GM18526 (cell line): ENCODE results near the gene GGA1.

ENCODE experiments used
- POLR2A ChIP-seq: IDR thresholded peaks from 3 replicates; pipeline ENCODE4 v1.6.1; 2011; ENCODE audit not compliant: insufficient read length; ENCODE audit errors: extremely low read depth

GGA1 gene

DNA sequence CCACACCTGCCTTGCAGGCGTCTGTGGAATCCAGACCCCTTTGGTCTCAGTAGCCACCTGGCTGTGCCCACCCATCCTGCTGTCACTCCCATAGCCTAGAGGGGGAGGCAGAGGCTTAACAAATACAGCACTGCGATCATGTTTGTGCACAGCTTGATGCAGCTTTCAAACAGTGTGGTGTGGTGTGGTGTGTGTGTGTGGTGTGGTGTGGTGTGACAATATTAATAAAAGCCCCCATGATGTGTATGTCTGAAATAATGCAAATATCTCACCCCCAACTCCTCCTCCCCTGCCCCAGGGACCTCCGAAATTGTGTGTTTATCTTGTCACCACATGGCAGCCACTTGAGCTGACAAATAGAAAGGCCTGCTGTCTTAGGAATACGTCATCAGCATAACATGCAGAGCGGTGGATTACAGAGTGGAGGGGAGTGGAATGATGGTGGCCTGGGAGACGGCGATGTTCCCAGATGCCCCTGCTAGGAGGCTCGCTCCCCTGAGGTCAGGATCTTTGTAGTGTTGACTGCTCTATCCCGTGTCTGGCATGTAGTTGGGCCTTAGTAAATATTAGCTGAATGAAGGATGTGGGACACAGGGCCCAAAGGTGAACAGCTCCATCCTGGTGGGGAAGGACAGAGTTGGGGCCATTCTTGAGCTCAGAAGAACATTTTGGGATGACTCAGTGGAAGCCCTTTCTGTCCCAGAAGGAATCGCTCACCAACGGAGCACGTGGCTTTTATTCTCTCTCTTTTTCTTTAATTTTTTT, 52.7 kb downstream of the GGA1 start:
- TF ChIP-seq POLR2A, result no peak

DNA sequence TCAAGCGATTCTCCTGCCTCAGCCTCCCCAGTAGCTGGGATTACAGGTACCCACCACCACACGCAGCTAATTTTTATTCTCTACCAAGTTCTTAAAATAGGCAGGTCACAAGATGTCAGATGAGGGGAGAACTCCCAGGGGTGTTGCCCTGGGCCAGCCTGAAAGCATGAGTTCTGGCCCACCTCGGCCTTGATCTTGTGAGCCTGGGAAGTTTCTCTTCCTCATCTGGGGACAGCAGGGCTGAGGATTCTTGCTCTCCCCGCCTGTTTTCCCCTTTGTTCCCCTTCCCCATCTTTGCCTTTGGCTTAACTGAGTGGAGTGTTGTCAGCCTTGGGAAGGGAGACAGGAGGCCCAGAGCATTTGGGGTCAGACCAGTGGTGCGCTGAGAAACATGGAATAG, 53.4 kb downstream of the GGA1 start:
- no peak for TF ChIP-seq POLR2A

DNA sequence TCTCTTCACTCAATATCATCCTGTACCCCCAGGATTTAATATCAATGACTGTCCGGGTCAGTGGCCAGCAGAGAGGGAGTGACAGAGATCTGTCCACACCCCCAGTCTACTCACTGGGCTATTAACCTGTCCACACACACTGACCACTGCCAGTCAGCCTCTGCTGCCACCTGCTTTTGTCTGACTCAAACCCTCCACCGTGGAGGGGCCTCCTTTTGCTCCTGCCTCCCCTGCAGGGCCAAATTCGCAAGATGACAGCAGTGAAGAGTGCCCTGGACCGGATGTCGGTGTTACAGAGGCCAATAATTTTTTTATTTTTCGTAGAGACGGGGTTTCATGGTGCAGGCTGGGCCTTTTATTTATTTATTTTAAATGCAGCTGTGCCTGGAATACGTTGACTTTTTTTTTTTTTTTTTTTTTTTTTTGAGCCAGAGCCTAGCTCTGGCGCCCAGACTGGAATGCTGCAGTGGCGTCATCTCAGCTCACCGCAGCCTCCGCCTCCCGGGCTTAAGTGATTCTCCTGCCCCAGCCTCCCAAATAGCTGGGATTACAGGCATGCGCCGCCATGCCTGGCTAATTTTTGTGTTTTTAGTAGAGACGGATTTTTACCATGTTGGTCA, 55.0 kb downstream of the GGA1 start:
- TF ChIP-seq POLR2A, result no peak

DNA sequence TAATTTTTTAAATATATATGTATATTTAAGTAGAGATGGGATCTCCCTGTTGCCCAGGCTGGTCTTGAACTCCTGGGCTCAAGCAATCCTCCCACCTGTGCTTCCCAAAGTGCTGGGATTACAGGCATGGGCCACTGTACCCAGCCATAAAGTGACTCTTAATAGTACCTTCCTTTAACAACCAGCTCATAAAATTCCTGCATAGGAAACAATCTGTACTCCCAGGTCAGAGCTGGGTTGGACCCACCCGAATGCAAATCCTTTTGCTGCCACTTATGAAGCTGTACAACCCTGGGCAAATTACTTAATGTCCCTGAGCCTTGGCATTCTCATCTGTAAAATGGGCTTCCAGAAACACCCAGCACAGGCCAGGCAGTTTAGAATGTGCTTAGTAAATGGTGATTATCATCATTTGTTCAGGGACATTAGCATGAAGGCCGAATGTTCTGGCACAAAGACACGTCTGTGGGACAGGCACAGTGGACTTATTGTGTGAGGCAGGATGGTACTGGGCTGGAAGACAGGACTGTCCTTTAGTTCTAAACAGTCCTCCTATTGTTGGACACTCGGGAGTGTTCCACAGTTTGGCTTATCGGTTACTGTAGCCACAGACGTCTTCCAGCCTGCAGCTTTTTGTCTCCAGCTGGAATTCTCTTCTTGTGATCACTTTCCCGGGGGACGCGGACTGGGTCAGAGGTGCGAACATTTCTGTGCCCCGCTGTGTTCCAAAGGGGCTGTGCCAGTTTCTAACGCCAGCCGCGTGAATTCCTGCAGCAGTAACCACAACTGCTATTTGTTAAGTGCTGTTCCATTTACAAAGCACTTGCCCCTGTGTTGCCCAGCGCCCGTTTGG, 55.8 kb downstream of the GGA1 start:
- no peak for TF ChIP-seq POLR2A

DNA sequence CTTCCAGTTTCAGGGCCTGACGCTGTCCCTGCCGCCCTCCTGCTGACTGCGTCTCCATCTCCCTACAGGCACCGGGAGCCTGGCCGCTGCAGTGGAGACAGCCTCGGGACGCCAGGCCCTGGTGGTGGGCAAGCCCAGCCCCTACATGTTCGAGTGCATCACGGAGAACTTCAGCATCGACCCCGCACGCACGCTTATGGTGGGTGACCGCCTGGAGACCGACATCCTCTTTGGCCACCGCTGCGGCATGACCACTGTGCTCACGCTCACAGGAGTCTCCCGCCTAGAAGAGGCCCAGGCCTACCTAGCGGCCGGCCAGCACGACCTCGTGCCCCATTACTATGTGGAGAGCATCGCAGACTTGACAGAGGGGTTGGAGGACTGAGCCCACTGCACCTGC, 56.9 kb downstream of the GGA1 start:
- no peak for TF ChIP-seq POLR2A

DNA sequence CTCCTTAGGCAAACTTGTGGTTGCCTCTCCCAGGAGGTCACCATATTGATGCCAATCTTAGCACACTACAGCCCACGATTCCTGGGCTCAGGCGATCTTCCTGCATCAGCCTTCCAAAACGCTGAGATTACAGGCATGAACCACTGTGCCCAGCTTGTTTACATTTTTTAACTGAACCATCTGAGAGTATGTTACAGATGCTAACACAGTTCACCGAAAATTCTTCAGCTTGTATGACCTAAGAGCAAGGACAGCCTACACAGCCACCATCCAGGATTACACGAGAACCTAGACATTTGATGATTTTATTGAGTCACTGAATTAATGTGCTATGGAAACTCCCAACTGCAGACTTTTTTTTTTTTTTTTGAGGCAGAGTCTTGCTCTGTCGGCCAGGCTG, 61.0 kb downstream of the GGA1 start:
- TF ChIP-seq POLR2A, result no peak

DNA sequence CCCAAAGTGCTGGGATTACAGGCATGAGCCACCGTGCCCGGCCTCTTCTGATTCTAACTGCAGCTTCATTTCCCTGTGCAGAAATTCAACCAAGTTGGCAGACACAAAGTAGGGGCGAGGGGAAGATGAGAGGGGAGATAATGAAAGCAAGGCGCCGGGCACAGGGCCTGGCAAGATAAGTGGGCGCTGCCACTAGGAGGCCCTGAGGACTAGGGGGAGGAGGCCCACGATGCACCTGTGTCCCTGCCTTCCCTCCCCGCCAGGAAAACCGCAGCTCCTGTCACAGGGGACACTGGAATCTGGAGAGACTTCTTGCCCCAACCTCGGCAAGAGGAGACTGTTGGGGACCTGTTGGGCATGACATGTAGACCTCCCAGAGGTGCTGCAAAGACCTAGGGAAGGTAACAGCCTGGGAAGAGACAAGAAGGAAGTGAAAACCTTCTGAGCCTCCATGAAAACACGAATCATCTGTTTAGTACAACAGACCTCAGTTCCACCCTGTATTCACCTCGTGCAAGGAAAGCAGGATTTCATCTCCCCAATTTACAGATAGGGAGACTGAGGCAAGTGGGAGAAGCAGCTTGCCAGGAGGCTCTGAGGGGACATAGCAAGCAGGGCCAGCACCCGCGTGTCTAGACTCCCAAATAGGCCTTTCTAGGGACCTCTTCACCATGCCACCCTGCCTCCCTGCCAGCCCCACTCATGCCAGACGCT, 63.7 kb downstream of the GGA1 start:
- no peak for TF ChIP-seq POLR2A

DNA sequence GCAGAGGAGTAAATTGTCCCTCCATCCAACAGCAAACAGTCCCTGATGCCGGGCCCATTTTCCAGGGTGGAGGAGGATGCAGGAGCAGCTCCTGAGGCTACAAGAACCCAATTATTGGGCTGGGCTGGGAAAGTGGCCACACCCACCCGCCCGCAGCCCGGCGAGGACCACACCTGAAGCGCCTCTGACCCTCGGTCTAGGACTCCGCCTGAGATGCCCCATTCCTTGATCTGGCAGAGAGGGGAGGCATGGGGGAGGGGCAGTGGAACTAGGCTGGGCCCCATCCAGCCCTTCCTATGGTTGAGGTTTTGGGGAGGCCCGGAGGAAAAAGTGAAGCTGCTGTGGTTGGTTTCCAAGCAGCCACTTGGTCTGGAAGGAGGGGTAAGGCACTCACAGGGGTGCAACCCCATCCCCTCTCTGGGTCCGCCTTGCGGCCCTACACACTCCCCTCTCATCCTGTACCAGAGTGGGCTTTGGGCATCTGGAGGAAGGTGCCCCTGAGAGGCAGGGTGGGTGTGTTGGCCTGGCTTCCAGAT, 64.4 kb downstream of the GGA1 start:
- no peak for TF ChIP-seq POLR2A

DNA sequence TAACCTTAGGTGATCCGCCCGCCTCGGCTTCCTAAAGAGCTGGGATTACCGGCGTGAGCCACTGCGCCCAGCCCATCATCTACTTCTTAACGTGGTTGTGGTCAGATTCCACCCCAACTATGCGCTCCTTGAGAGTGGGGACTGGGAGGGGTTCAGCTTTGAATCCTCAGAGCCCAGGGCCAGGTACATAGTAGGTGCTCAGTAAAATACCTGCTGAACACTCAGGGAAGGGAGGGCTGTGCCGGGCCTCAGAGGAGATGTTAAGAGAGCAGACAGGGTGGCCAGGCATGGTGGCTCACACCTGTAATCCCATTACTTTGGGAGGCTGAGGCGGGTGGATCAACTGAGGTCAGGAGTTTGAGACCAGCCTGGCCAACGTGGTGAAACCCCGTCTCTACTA, 65.6 kb downstream of the GGA1 start:
- TF ChIP-seq POLR2A, result no peak

DNA sequence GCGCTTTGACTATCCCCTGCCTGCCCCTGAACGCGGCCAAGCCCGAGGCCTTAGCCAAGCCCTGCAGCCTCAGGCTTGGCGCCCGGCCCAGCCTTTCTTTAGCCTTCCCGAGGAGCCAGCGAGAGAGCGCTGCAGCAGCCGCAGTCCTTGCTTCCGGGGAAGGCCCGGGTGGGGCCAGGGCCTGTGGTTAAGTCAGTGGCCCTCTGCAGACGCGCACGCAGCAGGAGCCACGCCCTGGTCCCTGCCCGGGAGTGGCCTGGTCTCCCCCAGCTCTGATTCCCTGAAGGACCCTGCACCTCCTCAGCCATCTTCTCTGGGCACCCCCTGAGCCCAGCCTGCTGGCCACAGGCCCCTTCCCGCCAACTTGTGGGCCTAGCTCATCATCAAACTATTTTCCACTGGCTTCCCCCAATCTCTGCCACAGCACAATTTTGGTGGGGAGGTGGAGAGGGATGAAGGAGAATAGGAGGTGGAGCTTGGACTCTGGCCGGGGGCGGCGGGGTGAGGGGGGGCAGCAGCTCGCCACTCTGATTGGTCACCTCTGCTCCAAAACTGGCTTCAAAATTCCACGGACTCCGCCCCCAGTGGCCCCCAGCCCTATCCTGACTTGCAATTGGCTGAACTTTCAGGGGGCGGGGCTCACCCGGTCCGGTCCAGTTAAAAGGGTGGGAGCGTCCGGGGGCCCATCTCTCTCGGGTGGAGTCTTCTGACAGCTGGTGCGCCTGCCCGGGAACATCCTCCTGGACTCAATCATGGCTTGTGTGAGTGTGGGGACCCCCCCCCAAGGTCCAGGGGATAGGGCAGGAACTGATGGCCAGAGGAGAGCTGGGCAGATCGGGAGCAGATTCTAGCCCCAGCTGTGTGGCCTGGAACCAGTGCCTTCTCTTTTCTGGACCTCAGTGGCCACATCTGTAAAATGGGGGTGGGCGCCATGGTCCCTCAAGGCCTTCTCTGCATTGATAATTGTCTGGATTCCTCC, 66.6 kb downstream of the GGA1 start, which contains the start of gene LGALS1:
Gene LGALS1 (plus strand): TSS at position 686 of the 979 bp plus-strand sequence. CDS start 67 bp downstream, at position 753.
- peak; percentile 85 for TF ChIP-seq POLR2A

DNA sequence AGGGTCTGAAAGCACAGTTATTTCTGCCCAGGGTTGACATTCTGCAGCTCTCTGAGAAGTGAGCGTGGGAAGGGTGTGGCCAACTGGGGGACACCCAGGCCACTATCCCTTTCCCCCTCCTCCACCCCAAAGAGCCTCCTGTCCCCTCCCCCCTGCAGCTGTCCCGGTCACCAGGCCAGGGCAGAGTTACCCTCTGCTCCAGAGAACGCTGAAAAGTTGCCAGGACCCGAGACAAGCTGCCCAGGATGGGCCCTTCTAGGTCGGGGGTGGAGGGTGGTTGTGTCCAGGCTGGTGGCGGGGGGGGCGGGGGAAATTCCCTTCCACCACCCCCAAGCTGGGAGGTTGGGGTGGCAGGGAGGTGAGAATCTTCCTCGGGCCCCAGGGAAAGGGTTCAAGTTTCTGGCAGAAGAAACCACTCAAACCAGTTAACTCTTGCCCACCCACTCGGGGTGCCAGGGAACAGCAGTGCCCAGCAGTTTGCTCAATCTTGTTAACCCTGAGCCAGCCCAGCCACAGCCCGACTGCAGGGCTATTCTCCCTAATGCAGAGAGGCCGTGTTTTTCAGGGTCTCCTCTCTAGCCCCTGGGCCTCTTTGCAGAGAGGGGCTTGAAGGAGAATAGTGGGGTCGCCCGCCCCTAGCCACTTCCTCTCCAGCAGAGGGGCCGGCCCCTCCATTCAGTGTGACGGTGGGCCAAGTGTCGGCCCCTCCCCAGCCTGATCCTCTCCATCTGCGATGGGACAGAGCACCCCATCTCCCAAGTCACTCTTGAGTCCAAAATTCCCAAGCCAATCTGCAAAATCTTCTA, 67.5 kb downstream of the GGA1 start:
- no peak for TF ChIP-seq POLR2A

DNA sequence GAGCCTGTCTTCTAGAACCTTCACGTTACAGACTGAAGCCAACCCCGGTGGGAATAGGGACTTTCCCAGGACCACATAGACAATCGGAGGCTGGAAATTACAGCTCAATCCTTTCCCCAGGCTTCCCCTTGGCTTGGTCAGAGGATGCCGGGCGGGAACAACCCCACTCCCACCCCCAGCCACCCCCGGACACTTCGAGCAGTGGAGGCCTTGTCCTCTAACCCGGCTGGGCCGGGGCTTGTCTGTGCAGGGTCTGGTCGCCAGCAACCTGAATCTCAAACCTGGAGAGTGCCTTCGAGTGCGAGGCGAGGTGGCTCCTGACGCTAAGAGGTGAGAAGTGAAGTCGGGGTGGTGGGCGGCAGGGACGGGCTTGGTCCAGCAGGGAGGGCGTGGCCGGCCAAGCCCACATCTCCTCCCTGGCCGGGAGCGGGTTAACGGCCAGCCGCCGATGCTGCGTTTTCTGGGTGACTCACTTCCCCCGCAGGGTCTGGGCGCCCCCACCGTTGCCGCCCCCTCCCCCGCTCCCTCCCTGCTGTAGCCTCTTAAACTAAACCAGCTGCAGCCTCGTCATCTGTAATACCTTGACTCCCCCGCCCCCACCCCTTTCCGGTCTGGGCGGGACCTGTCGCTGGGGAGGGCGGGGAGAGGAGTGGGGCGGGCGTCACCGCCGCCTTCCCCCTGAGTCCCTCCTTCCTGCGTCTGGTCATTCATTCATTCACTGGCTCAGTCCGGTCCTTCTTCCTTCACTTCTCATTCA, 68.3 kb downstream of the GGA1 start:
- peak; percentile 57 for TF ChIP-seq POLR2A
